GM12874 (cell line): ENCODE data around the gene CALY.

Experiments
- CTCF ChIP-seq: IDR thresholded peaks from 2 replicates; pipeline ENCODE4 v1.5.1; 2011; ENCODE audit warnings: low read depth, mild to moderate bottlenecking, control low read depth, low read length, moderate library complexity; ENCODE audit not compliant: insufficient read depth

CALY gene

GRCh38 chr10:133378251-133379096, 41.8 kb upstream of the CALY start:
- TF ChIP-seq CTCF, result no peak

- TF ChIP-seq CTCF, result no peak
These were observed 41.1 kb upstream of the CALY start for GRCh38 chr10:133377818-133378250.

- no peak for TF ChIP-seq CTCF
These were observed 40.5 kb upstream of the CALY start for GRCh38 chr10:133377025-133377817.

- TF ChIP-seq CTCF, result no peak
These were observed 38.8 kb upstream of the CALY start for GRCh38 chr10:133375357-133376115.

- TF ChIP-seq CTCF, result no peak
These were observed 36.7 kb upstream of the CALY start, which contains the start of gene ECHS1 for GRCh38 chr10:133373174-133374090. TSS of gene ECHS1 (minus strand) at chr10:133373354. CDS start at chr10:133373333, 21 bp downstream.

- no peak for TF ChIP-seq CTCF
These were observed 35.8 kb upstream of the CALY start for GRCh38 chr10:133372507-133372906.
